Neural cell (in vitro differentiated cells): ENCODE results near the gene LKAAEAR1. TPM values are rescaled to one million over a fixed set of nuclear protein-coding genes. Genes with fewer than 3 reads are reported as not detected.

Experiments used
- H2AFZ ChIP-seq: fragments of 200-600, 300-800 bp; sonication (generic), shearing (Covaris generic); 2 replicates; pipeline ENCODE4 v1.6.0; 2014; ENCODE audit warnings: low read depth, mild to moderate bottlenecking, antibody characterized with exemption, low read length, moderate library complexity
- H3F3A ChIP-seq: fragments of 200-600 bp; shearing (Covaris generic); 2 replicates; pipeline ENCODE4 v1.6.1; 2016; ENCODE audit warnings: mild to moderate bottlenecking, moderate library complexity, mixed read lengths, antibody characterized with exemption, low read length; ENCODE audit not compliant: insufficient read depth, poor library complexity, severe bottlenecking
- H3K27ac ChIP-seq: fragments of 200-600, 300-800 bp; sonication (generic), shearing (Covaris generic); 2 replicates; pipeline ENCODE4 v1.5.1; 2014; ENCODE audit warnings: mild to moderate bottlenecking, low read length, moderate library complexity
- H3K27me3 ChIP-seq: fragments of 300-800, 200-600 bp; sonication (generic), shearing (Covaris generic); 2 replicates; pipeline ENCODE4 v1.6.0; 2014; ENCODE audit warnings: mild to moderate bottlenecking, low read depth, low read length, moderate library complexity; ENCODE audit not compliant: insufficient read depth
- H3K36me3 ChIP-seq: fragments of 300-800, 200-600 bp; sonication (generic), shearing (Covaris generic); 2 replicates; pipeline ENCODE4 v1.5.1; 2014; ENCODE audit warnings: mild to moderate bottlenecking, antibody characterized with exemption, low read length, moderate library complexity; ENCODE audit not compliant: insufficient read depth
- H3K4me2 ChIP-seq: fragments of 300-800, 200-600 bp; sonication (generic), shearing (Covaris generic); 2 replicates; pipeline ENCODE4 v1.6.0; 2014; ENCODE audit warnings: mild to moderate bottlenecking, low read length
- H3K4me3 ChIP-seq: fragments of 300-800, 200-600 bp; sonication (generic), shearing (Covaris generic); 2 replicates; pipeline ENCODE4 v1.5.1; 2014; ENCODE audit warnings: mild to moderate bottlenecking, low read length, moderate library complexity
- H3K79me2 ChIP-seq: fragments of 200-600 bp; shearing (Covaris generic); replicated peaks from 2 replicates; pipeline ENCODE4 v1.6.0; 2014; ENCODE audit warnings: mild to moderate bottlenecking, low read length, moderate library complexity; ENCODE audit not compliant: insufficient read depth
- H3K9ac ChIP-seq: fragments of 300-800, 200-600 bp; sonication (generic), shearing (Covaris generic); 2 replicates; pipeline ENCODE4 v1.6.1; 2016; ENCODE audit warnings: mild to moderate bottlenecking, low read length, mixed read lengths
- H3K9me2 ChIP-seq: fragments of 200-600 bp; shearing (Covaris generic); 2 replicates; pipeline ENCODE4 v1.6.1; 2016; ENCODE audit warnings: mild to moderate bottlenecking, low read length, mixed read lengths; ENCODE audit not compliant: insufficient read depth
- H3K9me3 ChIP-seq: fragments of 200-600, 300-800 bp; sonication (generic), shearing (Covaris generic); 2 replicates; pipeline ENCODE4 v1.6.1; 2016; ENCODE audit warnings: mild to moderate bottlenecking, mixed run types, low read length, moderate library complexity, mixed read lengths
- H4K20me1 ChIP-seq: fragments of 200-600 bp; shearing (Covaris generic); 2 replicates; pipeline ENCODE4 v1.6.1; 2016; ENCODE audit warnings: mild to moderate bottlenecking, mixed run types; ENCODE audit not compliant: insufficient read depth
- CTCF ChIP-seq: fragments of 450-650 bp; IDR thresholded peaks from 2 replicates; pipeline ENCODE4 v1.5.1; 2014; ENCODE audit warnings: antibody characterized with exemption, mild to moderate bottlenecking, moderate library complexity; ENCODE audit not compliant: poor library complexity, severe bottlenecking
- EP300 ChIP-seq: fragments of 450-650 bp; conservative IDR thresholded peaks from 2 replicates; pipeline ENCODE4 v1.6.1; 2014; ENCODE audit warnings: antibody characterized with exemption, mild to moderate bottlenecking, moderate library complexity; ENCODE audit not compliant: poor library complexity, severe bottlenecking
- MXI1 ChIP-seq: fragments of 450-650 bp; conservative IDR thresholded peaks from 2 replicates; pipeline ENCODE4 v1.6.1; 2014; ENCODE audit warnings: antibody characterized with exemption, mild to moderate bottlenecking; ENCODE audit not compliant: poor library complexity, severe bottlenecking
- POLR2AphosphoS5 ChIP-seq: IDR thresholded peaks from 2 replicates; pipeline ENCODE4 v1.6.1; 2012
- RAD21 ChIP-seq: fragments of 450-650 bp; conservative IDR thresholded peaks from 2 replicates; pipeline ENCODE4 v1.6.1; 2014; ENCODE audit warnings: antibody characterized with exemption, mild to moderate bottlenecking, moderate library complexity
- REST ChIP-seq: IDR thresholded peaks from 2 replicates; pipeline ENCODE4 v1.6.1; 2012; ENCODE audit warnings: borderline replicate concordance
- polyA plus RNA-seq: library from polyadenylated mRNA; depleted of rRNA; stranded (reverse); fragments of >200 nt; gene quantifications from 2 replicates; pipeline ENCODE4 v1.2.3, GENCODE V29; 2014

The LKAAEAR1 gene
- polyA plus RNA-seq, 1 donor from 2014 or later, result 9.3 TPM

GRCh38 chr20:64080013-64080812 lies 4.0 kb downstream of the LKAAEAR1 start, which contains the start of gene OPRL1:
Gene OPRL1, plus strand, starts transcription at chr20:64080082. Its CDS starts 12,639 bp downstream, at chr20:64092721.
- Histone ChIP-seq H3K27me3 (peaks cover 21% of the 10 kb centered on the region), H2AFZ (no peak within 1 kb of the TSS), H3F3A (no peaks in the 10 kb centered on the region), H3K9me2 (no peaks in the 10 kb centered on the region), H3K4me3 (peak within 1 kb of the TSS; percentile 70), H3K9me3 (no peaks in the 10 kb centered on the region), H3K27ac (no peak within 1 kb of the TSS), H4K20me1 (no peaks in the 10 kb centered on the region), H3K79me2 (no peaks in the 10 kb centered on the region), H3K36me3 (no peaks in the 10 kb centered on the region), H3K4me2 (peak within 1 kb of the TSS; percentile 35), H3K9ac (peak within 1 kb of the TSS; percentile 60)
- TF ChIP-seq MXI1 (no peak), REST (no peak), POLR2AphosphoS5 (no peak), CTCF (no peak), EP300 (no peak), RAD21 (no peak)

- no peak within 1 kb of the TSS for H3K27ac ChIP-seq
- no peaks in the 10 kb centered on the region for H3F3A ChIP-seq
- no peaks in the 10 kb centered on the region for H4K20me1 ChIP-seq
- peaks cover 13% of the 10 kb centered on the region for H3K27me3 ChIP-seq
- peak within 1 kb of the TSS; percentile 70 for H3K4me3 ChIP-seq
- no peaks in the 10 kb centered on the region for H3K9me3 ChIP-seq
- no peaks in the 10 kb centered on the region for H3K79me2 ChIP-seq
- H3K4me2 ChIP-seq, result peak within 1 kb of the TSS; percentile 35
- TF ChIP-seq MXI1 (peak; percentile 50), RAD21 (no peak)
- no peaks in the 10 kb centered on the region for H3K9me2 ChIP-seq
- no peak within 1 kb of the TSS for H2AFZ ChIP-seq
- H3K9ac ChIP-seq, result peak within 1 kb of the TSS; percentile 60
- H3K36me3 ChIP-seq, result no peaks in the 10 kb centered on the region
Observed at GRCh38 chr20:64079273-64080012, 4.8 kb downstream of the LKAAEAR1 start, which contains the start of gene RGS19. Gene RGS19, minus strand, starts transcription at chr20:64079518. Its CDS starts 2,632 bp downstream, at chr20:64076886.
